ENCODE measurements around the gene TCF7L1.

TCF7L1 gene

GRCh38 chr2:85247610-85248009 lies 114.4 kb downstream of the TCF7L1 start:
- no peak overlapping the region for H3K4me3 Mint-ChIP-seq
- no peaks in the 10 kb centered on the region for H3K9me3 Mint-ChIP-seq
- H3K27me3 Mint-ChIP-seq, result peaks cover 28% of the 10 kb centered on the region
- no peak overlapping the region for H3K27ac Mint-ChIP-seq (ENCODE audit: low read depth)
- H3K36me3 Mint-ChIP-seq (ENCODE audit: insufficient read depth), result no peaks in the 10 kb centered on the region
- DNase-seq (ENCODE audit: low spot score in 2 of 2) (no peak), ATAC-seq (replicated peaks; ENCODE audit: extremely low read depth, poor library complexity, severe bottlenecking) (no peak)
- H3K4me1 Mint-ChIP-seq, result no peaks in the 10 kb centered on the region

DNA sequence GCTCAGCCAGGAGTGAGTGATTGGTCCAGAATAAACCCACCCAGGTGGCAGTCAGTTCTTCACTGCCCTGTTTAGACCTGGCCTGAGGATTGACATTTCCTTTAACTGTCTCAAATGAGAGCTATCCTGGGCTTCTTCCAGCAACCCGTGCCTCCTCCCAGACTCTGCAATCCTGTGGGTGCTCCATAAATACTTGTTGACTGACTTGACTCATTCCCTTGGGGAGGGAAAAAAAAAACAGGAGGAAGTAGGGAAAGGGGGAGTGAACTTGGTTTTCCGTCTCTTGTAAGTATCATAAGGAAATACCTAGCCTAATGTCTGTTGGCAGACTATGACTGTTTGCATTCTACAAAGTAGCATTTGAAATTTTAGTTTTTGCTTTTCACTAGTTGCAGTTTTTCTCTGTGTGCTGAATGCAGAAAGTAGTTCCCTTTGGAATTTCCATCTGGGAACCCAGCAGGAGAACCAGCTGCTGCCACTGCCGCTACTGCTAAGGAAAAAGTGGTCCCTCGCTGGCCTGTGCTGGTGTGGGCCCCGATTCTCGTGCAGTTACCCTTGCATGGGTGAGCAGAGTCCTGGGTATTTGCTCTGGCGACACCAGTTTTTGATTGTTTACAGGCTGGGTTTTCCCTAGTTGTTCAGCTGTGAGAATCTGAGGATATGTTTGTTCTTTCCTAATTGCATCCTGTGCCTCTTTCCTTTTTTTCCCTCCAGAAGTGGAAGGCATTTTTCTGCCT lies 115.7 kb downstream of the TCF7L1 start:
- Mint-ChIP-seq H3K27ac (ENCODE audit: low read depth) (no peak overlapping the region), H3K4me3 (no peak overlapping the region), H3K27me3 (peaks cover 14% of the 10 kb centered on the region), H3K36me3 (ENCODE audit: insufficient read depth) (no peaks in the 10 kb centered on the region), H3K4me1 (no peaks in the 10 kb centered on the region), H3K9me3 (no peaks in the 10 kb centered on the region)
- DNase-seq (ENCODE audit: low spot score in 2 of 2) (no peak), ATAC-seq (replicated peaks; ENCODE audit: extremely low read depth, poor library complexity, severe bottlenecking) (no peak)

GRCh38 chr2:85250045-85250444 lies 116.9 kb downstream of the TCF7L1 start:
- Mint-ChIP-seq H3K36me3 (ENCODE audit: insufficient read depth) (no peaks in the 10 kb centered on the region), H3K4me1 (no peaks in the 10 kb centered on the region), H3K4me3 (no peak overlapping the region), H3K9me3 (no peaks in the 10 kb centered on the region), H3K27me3 (peaks cover 3% of the 10 kb centered on the region), H3K27ac (ENCODE audit: low read depth) (no peak overlapping the region)
- no peak for ATAC-seq (replicated peaks; ENCODE audit: extremely low read depth, poor library complexity, severe bottlenecking)
- no peak for DNase-seq (ENCODE audit: low spot score in 2 of 2)

DNA sequence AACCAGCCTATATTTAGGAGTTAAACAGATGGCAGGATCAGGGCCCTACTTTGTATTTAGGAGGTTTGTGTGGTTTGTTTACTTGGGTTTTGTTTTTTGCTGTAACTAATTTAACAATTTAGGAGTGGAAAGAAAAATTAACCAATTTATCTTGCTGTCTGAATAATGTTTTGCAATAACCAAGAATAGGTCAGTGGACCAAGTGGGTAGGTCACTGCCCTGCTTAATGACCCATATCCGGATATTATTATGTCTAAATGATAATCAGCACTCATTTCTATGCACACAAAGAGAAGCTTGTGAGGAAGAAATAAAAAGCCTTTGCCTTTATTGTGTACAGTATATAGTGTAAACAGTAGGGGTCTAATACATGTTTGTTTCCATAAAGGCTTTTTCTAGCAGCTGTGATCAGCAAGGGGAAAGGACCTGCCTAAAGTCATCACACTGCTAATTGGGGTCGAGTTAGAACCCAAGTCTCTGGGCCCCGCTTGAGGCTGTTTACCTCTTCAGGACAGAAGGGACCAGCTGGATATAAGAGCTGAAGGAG lies 118.0 kb downstream of the TCF7L1 start:
- ATAC-seq (replicated peaks; ENCODE audit: extremely low read depth, poor library complexity, severe bottlenecking) (no peak), DNase-seq (ENCODE audit: low spot score in 2 of 2) (no peak)
- Mint-ChIP-seq H3K36me3 (ENCODE audit: insufficient read depth) (no peaks in the 10 kb centered on the region), H3K9me3 (no peaks in the 10 kb centered on the region), H3K27ac (ENCODE audit: low read depth) (no peak overlapping the region), H3K4me1 (no peaks in the 10 kb centered on the region), H3K4me3 (no peak overlapping the region), H3K27me3 (no peaks in the 10 kb centered on the region)

- Mint-ChIP-seq H3K4me1 (no peaks in the 10 kb centered on the region), H3K27me3 (no peaks in the 10 kb centered on the region), H3K27ac (ENCODE audit: low read depth) (no peak overlapping the region), H3K36me3 (ENCODE audit: insufficient read depth) (no peaks in the 10 kb centered on the region), H3K4me3 (no peak overlapping the region), H3K9me3 (no peaks in the 10 kb centered on the region)
- ATAC-seq (replicated peaks; ENCODE audit: extremely low read depth, poor library complexity, severe bottlenecking), result no peak
- no peak for DNase-seq (ENCODE audit: low spot score in 2 of 2)
Observed at GRCh38 chr2:85253890-85254289, 120.7 kb downstream of the TCF7L1 start.

GRCh38 chr2:85254540-85255300 lies 121.5 kb downstream of the TCF7L1 start:
- ATAC-seq (replicated peaks; ENCODE audit: extremely low read depth, poor library complexity, severe bottlenecking) (no peak), DNase-seq (ENCODE audit: low spot score in 2 of 2) (no peak)
- no peak overlapping the region for H3K4me3 Mint-ChIP-seq
- H3K27ac Mint-ChIP-seq (ENCODE audit: low read depth), result no peak overlapping the region
- H3K4me1 Mint-ChIP-seq, result no peaks in the 10 kb centered on the region
- H3K9me3 Mint-ChIP-seq, result no peaks in the 10 kb centered on the region
- no peaks in the 10 kb centered on the region for H3K36me3 Mint-ChIP-seq (ENCODE audit: insufficient read depth)
- H3K27me3 Mint-ChIP-seq, result no peaks in the 10 kb centered on the region

DNA sequence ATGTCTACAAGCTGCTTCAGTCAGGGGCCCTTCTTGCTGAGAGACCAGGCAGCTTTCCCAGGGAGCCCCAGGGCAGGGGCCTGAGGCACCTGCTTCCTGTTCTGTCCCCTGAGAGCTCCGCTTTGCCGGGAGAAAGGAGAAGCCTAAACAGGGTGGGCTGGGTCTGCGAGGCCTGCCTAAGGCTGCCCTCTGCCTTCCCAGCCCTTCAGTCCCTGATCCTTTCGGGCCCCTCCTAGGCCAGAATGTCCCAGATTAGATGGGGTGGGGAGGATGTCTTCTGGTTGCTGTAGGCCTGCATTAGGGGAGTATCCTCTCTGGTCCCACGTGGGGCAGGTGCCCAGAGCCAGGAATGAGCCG lies 122.2 kb downstream of the TCF7L1 start:
- no peak for ATAC-seq (replicated peaks; ENCODE audit: extremely low read depth, poor library complexity, severe bottlenecking)
- Mint-ChIP-seq H3K4me3 (no peak overlapping the region), H3K36me3 (ENCODE audit: insufficient read depth) (no peaks in the 10 kb centered on the region), H3K27ac (ENCODE audit: low read depth) (no peak overlapping the region), H3K4me1 (no peaks in the 10 kb centered on the region), H3K27me3 (no peaks in the 10 kb centered on the region), H3K9me3 (no peaks in the 10 kb centered on the region)
- DNase-seq (ENCODE audit: low spot score in 2 of 2), result no peak

DNA sequence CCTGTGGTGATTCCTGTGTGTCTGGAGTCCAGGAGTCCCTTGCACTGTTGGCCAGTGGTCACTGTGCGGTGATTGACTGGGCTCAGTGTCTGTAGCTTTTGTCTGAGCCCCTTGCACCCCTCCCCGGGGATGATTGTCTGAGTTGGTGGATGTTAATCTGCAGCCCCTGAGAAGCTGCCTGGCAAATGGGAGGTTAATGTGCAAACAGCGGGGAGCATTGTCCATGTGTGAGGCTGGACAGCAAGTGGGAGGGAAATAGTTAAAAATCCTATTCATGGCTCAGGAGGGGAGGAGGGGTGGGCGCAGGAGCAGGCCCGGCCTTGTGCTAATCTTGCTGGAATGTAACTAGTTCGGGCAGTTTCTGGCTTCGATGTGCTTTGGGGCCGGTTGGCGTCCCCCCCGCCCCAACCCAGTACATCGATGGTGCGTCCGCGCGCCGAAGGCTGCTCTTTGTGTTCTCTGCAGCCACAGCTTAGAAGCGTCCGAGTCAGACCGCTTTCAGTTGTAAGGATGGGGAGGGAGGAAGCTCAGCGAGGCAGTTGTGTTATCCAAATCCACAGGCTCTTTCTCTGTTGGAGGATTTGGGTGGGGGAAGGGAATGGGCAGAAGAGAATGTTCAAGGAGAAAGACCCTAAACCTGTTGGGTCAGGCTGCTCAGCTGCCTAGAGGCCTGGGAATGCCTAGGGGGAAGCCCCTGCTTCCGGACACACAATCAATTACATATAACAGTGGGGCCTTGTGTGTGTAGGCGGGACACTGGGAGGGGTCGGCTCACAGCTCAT lies 122.8 kb downstream of the TCF7L1 start:
- no peak overlapping the region for H3K27ac Mint-ChIP-seq (ENCODE audit: low read depth)

GRCh38 chr2:85257359-85257969 lies 124.3 kb downstream of the TCF7L1 start:
- Mint-ChIP-seq H3K27ac (ENCODE audit: low read depth) (no peak overlapping the region), H3K36me3 (ENCODE audit: insufficient read depth) (no peaks in the 10 kb centered on the region), H3K4me1 (no peaks in the 10 kb centered on the region), H3K9me3 (no peaks in the 10 kb centered on the region), H3K27me3 (peaks cover 2% of the 10 kb centered on the region), H3K4me3 (no peak overlapping the region)
- ATAC-seq (replicated peaks; ENCODE audit: extremely low read depth, poor library complexity, severe bottlenecking) (no peak), DNase-seq (ENCODE audit: low spot score in 2 of 2) (no peak)

More for the DNA sequence above, 122.8 kb downstream of the TCF7L1 start:
- Mint-ChIP-seq H3K36me3 (ENCODE audit: insufficient read depth) (no peaks in the 10 kb centered on the region), H3K4me3 (no peak overlapping the region), H3K27me3 (no peaks in the 10 kb centered on the region), H3K9me3 (no peaks in the 10 kb centered on the region), H3K4me1 (no peaks in the 10 kb centered on the region)
- ATAC-seq (replicated peaks; ENCODE audit: extremely low read depth, poor library complexity, severe bottlenecking) (no peak), DNase-seq (ENCODE audit: low spot score in 2 of 2) (no peak)

DNA sequence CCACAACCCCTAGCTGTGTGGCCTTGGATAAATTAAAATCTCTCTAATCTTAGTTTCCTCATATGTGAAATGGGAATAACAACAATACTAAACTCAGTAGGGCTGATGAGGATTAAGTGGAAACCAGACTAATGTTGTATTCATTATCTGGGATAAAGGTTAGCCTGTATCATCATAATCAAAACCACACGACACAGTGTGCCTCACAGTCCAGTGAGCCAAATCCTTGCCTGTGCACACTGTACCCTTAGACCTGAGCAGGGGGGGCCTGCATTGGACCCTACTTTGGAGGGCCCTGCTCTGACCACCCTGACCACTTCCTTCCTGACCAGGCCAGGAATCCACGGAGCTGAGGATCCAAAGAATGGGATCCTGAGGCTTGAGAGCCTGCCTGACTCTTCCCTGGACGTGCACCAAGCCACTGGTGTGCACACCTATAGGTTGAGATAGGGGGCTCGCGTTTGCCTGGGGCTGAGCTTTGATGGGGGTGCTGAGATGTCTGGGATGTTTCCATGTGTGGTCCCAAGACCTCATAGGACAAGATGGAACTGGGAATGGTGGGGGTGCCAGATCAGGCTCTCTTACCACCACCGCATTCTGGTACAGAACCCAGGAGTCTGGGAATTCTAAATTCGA lies 124.9 kb downstream of the TCF7L1 start:
- no peaks in the 10 kb centered on the region for H3K9me3 Mint-ChIP-seq
- no peak overlapping the region for H3K27ac Mint-ChIP-seq (ENCODE audit: low read depth)
- H3K4me1 Mint-ChIP-seq, result no peaks in the 10 kb centered on the region
- no peak overlapping the region for H3K4me3 Mint-ChIP-seq
- no peaks in the 10 kb centered on the region for H3K36me3 Mint-ChIP-seq (ENCODE audit: insufficient read depth)
- H3K27me3 Mint-ChIP-seq, result peaks cover 8% of the 10 kb centered on the region
- ATAC-seq (replicated peaks; ENCODE audit: extremely low read depth, poor library complexity, severe bottlenecking), result no peak
- no peak for DNase-seq (ENCODE audit: low spot score in 2 of 2)

- ATAC-seq (replicated peaks; ENCODE audit: extremely low read depth, poor library complexity, severe bottlenecking) (no peak), DNase-seq (ENCODE audit: low spot score in 2 of 2) (no peak)
- Mint-ChIP-seq H3K4me3 (no peak overlapping the region), H3K27me3 (peaks cover 19% of the 10 kb centered on the region), H3K27ac (ENCODE audit: low read depth) (no peak overlapping the region), H3K4me1 (no peaks in the 10 kb centered on the region), H3K9me3 (no peaks in the 10 kb centered on the region), H3K36me3 (ENCODE audit: insufficient read depth) (no peaks in the 10 kb centered on the region)
Observed at GRCh38 chr2:85259101-85259590, 126.0 kb downstream of the TCF7L1 start.

DNA sequence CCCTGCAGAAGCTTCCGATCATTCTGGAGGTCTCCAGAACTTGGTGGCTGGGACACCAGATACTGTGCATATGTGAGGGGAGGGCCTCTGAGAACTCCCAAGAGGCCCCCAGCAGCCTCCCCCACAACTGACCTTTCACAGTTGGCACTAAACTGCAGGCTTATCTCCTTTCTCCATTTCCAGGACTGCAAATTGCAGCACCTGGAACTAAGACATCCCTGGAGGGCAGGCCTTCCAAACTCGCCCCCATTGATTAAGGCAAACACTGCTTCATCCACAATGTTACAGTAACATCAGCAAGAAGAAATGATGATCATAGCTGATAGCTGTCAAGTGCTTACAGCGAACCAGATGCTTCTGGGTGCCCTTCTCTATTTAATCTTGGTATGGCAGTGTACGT lies 126.7 kb downstream of the TCF7L1 start:
- Mint-ChIP-seq H3K27ac (ENCODE audit: low read depth) (no peak overlapping the region), H3K27me3 (peaks cover 19% of the 10 kb centered on the region), H3K36me3 (ENCODE audit: insufficient read depth) (no peaks in the 10 kb centered on the region), H3K4me1 (no peaks in the 10 kb centered on the region), H3K4me3 (no peak overlapping the region), H3K9me3 (no peaks in the 10 kb centered on the region)
- DNase-seq (ENCODE audit: low spot score in 2 of 2) (no peak), ATAC-seq (replicated peaks; ENCODE audit: extremely low read depth, poor library complexity, severe bottlenecking) (no peak)

Measured in central memory CD8-positive, alpha-beta T cell (primary cell).